ENCODE data around the gene SNX17. TPM values are rescaled to one million over a fixed set of nuclear protein-coding genes. Genes with fewer than 3 reads are reported as not detected.

The SNX17 gene
- polyA plus RNA-seq, 1 experiment, result 123 TPM

- TF ChIP-seq CTCF (IDR thresholded peaks at IDR 0.05; ENCODE audit: low read depth, low read length), result 0 out of 2 replicates have a peak, but pooled peaks have one; percentile 13
- POLR2A ChIA-PET, result interaction anchor here (3.0 kb wide), 1 partner anchor 8 kb away, joined by 34 read pairs; the partner anchor contains the start of genes EIF2B4 and SNX17
- no peak overlapping the region for H3K27ac ChIP-seq (ENCODE audit: low read depth, low read length)
- no peak overlapping the region for H3K4me3 ChIP-seq (ENCODE audit: low read depth, low read length)
- CTCF ChIA-PET, result interaction anchor here (2.2 kb wide), 1 partner anchor 8 kb away, joined by 10 read pairs; the partner anchor contains the start of genes EIF2B4 and SNX17
- H3K27me3 ChIP-seq (ENCODE audit: control insufficient read depth, insufficient read depth, low read length), result no peaks in the 10 kb centered on the region
- no peak for DNase-seq (ENCODE audit: low read depth, low spot score)
- H3K9me3 ChIP-seq (ENCODE audit: control insufficient read depth, insufficient read depth, low read length), result no peaks in the 10 kb centered on the region; the same call in 1 of the 2 replicates
These were observed 7.8 kb downstream of the SNX17 start for GRCh38 chr2:27378096-27378808.

- no peak overlapping the region for H3K27ac ChIP-seq (ENCODE audit: low read depth, low read length)
- no peak for TF ChIP-seq CTCF (IDR thresholded peaks at IDR 0.05; ENCODE audit: low read depth, low read length)
- ChIA-PET CTCF (interaction anchor here (2.2 kb wide), 1 partner anchor 9 kb away, joined by 10 read pairs; the partner anchor contains the start of genes EIF2B4 and SNX17), POLR2A (interaction anchor here (1.6 to 3.0 kb wide), 2 partner anchors 9 to 49 kb away, joined by 4 to 34 read pairs; partner anchors contain the start of genes EIF2B4, NRBP1 and SNX17)
- H3K27me3 ChIP-seq (ENCODE audit: control insufficient read depth, insufficient read depth, low read length), result no peaks in the 10 kb centered on the region
- H3K4me3 ChIP-seq (ENCODE audit: low read depth, low read length), result peak overlapping the region; percentile 25
- DNase-seq (ENCODE audit: low read depth, low spot score), result no peak
- no peaks in the 10 kb centered on the region; the same call in 1 of the 2 replicates for H3K9me3 ChIP-seq (ENCODE audit: control insufficient read depth, insufficient read depth, low read length)
These were observed 8.4 kb downstream of the SNX17 start for GRCh38 chr2:27378809-27379290.

GRCh38 chr2:27379383-27379835 lies 9.0 kb downstream of the SNX17 start:
- DNase-seq (ENCODE audit: low read depth, low spot score), result no peak
- Histone ChIP-seq H3K27ac (ENCODE audit: low read depth, low read length) (peak overlapping the region; percentile 95), H3K4me3 (ENCODE audit: low read depth, low read length) (peak overlapping the region; percentile 88), H3K27me3 (ENCODE audit: control insufficient read depth, insufficient read depth, low read length) (no peaks in the 10 kb centered on the region), H3K9me3 (ENCODE audit: control insufficient read depth, insufficient read depth, low read length) (no peaks in the 10 kb centered on the region; the same call in 1 of the 2 replicates)
- POLR2A ChIA-PET, result interaction anchor here (0.5 to 3.0 kb wide), 5 partner anchors 9 to 51 kb away, joined by 4 to 34 read pairs (median 5); partner anchors contain the start of genes EIF2B4, GTF3C2, NRBP1 and SNX17
- no peak for TF ChIP-seq CTCF (IDR thresholded peaks at IDR 0.05; ENCODE audit: low read depth, low read length)
- CTCF ChIA-PET, result interaction anchor here (1.1 to 2.2 kb wide), 2 partner anchors 9 to 62 kb away, joined by 4 to 10 read pairs; partner anchors contain the start of genes EIF2B4 and SNX17

DNA sequence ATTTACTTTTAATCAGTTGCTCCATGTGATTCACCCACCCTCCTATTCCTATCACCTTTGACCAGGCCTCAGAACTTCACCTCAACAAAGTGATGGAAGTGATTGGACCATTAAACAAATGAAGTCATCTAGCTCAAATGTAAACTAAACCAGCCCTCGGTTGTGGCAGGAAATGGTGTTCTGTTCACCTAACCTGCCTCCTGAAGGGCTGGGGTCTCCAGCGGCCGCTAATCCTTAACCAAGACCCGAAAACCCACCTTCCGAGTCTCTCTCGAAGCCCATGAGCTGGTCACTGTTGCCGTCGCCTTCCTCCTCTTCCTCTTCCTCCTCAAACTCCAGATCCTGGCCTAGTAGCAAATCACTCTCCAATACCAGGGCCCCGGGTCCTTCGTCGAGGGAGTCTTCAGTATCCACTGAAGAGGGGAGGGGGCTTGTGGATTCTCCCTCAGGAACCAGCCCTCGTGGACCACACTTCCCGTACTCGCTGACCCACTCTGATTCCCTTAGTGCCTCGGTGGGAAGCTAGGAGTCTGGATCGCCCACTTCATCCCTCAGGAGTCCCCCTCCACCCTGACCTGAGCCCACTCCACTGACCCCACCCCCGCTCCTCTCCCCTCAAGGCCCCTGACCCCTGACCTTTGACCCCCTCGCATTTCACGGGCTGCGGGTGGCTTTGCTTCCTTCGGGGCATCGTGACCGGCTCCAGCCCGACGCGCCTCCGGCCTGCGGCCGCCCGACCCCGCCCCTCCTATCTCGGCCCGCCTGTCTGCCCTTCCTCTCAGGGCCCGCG lies 9.6 kb downstream of the SNX17 start:
- CTCF ChIA-PET, result interaction anchor here (1.1 to 2.2 kb wide), 2 partner anchors 10 to 62 kb away, joined by 4 to 10 read pairs; partner anchors contain the start of genes EIF2B4 and SNX17

More for the DNA sequence above, 9.6 kb downstream of the SNX17 start:
- TF ChIP-seq CTCF (IDR thresholded peaks at IDR 0.05; ENCODE audit: low read depth, low read length), result no peak
- no peak for DNase-seq (ENCODE audit: low read depth, low spot score)
- POLR2A ChIA-PET, result interaction anchor here (0.5 to 3.0 kb wide), 8 partner anchors 10 to 217 kb away, joined by 3 to 34 read pairs (median 4); partner anchors contain the start of genes EIF2B4, GTF3C2, NRBP1 and SNX17
- Histone ChIP-seq H3K27me3 (ENCODE audit: control insufficient read depth, insufficient read depth, low read length) (no peaks in the 10 kb centered on the region), H3K27ac (ENCODE audit: low read depth, low read length) (peak overlapping the region; percentile 95), H3K4me3 (ENCODE audit: low read depth, low read length) (peak overlapping the region; percentile 88), H3K9me3 (ENCODE audit: control insufficient read depth, insufficient read depth, low read length) (no peaks in the 10 kb centered on the region; the same call in 1 of the 2 replicates)
